GM23338 (cell line): ENCODE results near the gene CNPY1. TPM values are rescaled to one million over a fixed set of nuclear protein-coding genes. Genes with fewer than 3 reads are reported as not detected.

ENCODE experiments used
- ATAC-seq: fragments of 200-7000 bp; cut with Tn5 transposase; 3 replicates; pipeline ENCODE4 v1.9.1; 2020
- DNase-seq: peaks from one replicate; pipeline ENCODE4 v3.0.0-alpha.2; 2015; ENCODE audit warnings: low spot score
- H2AFZ ChIP-seq: fragments of 200-600 bp; sonication (generic); 2 replicates; pipeline ENCODE4 v1.8.0; 2016; ENCODE audit warnings: antibody characterized with exemption, mild to moderate bottlenecking, moderate library complexity
- H3F3A ChIP-seq: fragments of 200-600 bp; sonication (generic); replicated peaks from 2 replicates; pipeline ENCODE4 v1.8.0; 2017; ENCODE audit warnings: antibody characterized with exemption, mixed run types, low read depth
- H3K27ac ChIP-seq: fragments of 200-600 bp; sonication (generic); 2 replicates; pipeline ENCODE4 v1.6.1; 2016; ENCODE audit warnings: low read depth
- H3K27me3 ChIP-seq: fragments of 200-600 bp; sonication (generic); 2 replicates; pipeline ENCODE4 v1.8.0; 2016; ENCODE audit warnings: mild to moderate bottlenecking, mixed run types, moderate library complexity; ENCODE audit not compliant: insufficient read depth
- H3K36me3 ChIP-seq: fragments of 200-600 bp; sonication (generic); 2 replicates; pipeline ENCODE4 v1.8.0; 2016; ENCODE audit warnings: mild to moderate bottlenecking; ENCODE audit not compliant: insufficient read depth
- H3K4me1 ChIP-seq: fragments of 200-600 bp; sonication (generic); 2 replicates; pipeline ENCODE4 v1.8.0; 2016; ENCODE audit warnings: mild to moderate bottlenecking, moderate library complexity; ENCODE audit not compliant: insufficient read depth
- H3K4me2 ChIP-seq: fragments of 200-600 bp; sonication (generic); 2 replicates; pipeline ENCODE4 v1.7.1; 2017; ENCODE audit warnings: mixed run types
- H3K4me3 ChIP-seq: fragments of 200-600 bp; sonication (generic); 2 replicates; pipeline ENCODE4 v1.6.1; 2016; ENCODE audit warnings: mixed run types
- H3K79me2 ChIP-seq: fragments of 200-600 bp; sonication (generic); replicated peaks from 2 replicates; pipeline ENCODE4 v1.8.0; 2017; ENCODE audit warnings: mild to moderate bottlenecking; ENCODE audit not compliant: insufficient read depth
- H3K9me2 ChIP-seq: fragments of 200-600 bp; sonication (generic); 2 replicates; pipeline ENCODE4 v1.8.0; 2017; ENCODE audit not compliant: insufficient read depth
- H4K20me1 ChIP-seq: fragments of 200-600 bp; sonication (generic); replicated peaks from 2 replicates; pipeline ENCODE4 v1.8.0; 2017; ENCODE audit warnings: mild to moderate bottlenecking; ENCODE audit not compliant: insufficient read depth
- H3K27ac Mint-ChIP-seq: 2 replicates; pipeline ENCODE4 v1.8.0; 2020; ENCODE audit warnings: inconsistent platforms, mild to moderate bottlenecking, moderate library complexity, mixed read lengths
- H3K27me3 Mint-ChIP-seq: 3 replicates; pipeline ENCODE4 v1.8.0; 2022; ENCODE audit warnings: low read depth, mild to moderate bottlenecking, moderate library complexity, mixed read lengths, inconsistent platforms; ENCODE audit not compliant: insufficient read depth, poor library complexity
- H3K36me3 Mint-ChIP-seq: 3 replicates; pipeline ENCODE4 v1.8.0; 2021; ENCODE audit warnings: low read depth, mild to moderate bottlenecking, inconsistent platforms, moderate library complexity, mixed read lengths
- H3K4me1 Mint-ChIP-seq: 3 replicates; pipeline ENCODE4 v1.8.0; 2020; ENCODE audit warnings: mild to moderate bottlenecking, inconsistent platforms, mixed read lengths
- H3K4me3 Mint-ChIP-seq: 3 replicates; pipeline ENCODE4 v1.8.0; 2021; ENCODE audit warnings: moderate library complexity, mild to moderate bottlenecking, inconsistent platforms, mixed read lengths
- H3K9me3 Mint-ChIP-seq: 3 replicates; pipeline ENCODE4 v1.8.0; 2020; ENCODE audit warnings: moderate library complexity, mild to moderate bottlenecking, inconsistent platforms, mixed read lengths
- EZH2 ChIP-seq: fragments of 200-600 bp; sonication (generic); IDR thresholded peaks from one replicate; pipeline ENCODE4 v1.8.0; 2017; ENCODE audit warnings: antibody characterized with exemption, mild to moderate bottlenecking, low read depth; ENCODE audit not compliant: unreplicated experiment
- EZH2phosphoT487 ChIP-seq: fragments of 200-600 bp; sonication (generic); IDR thresholded peaks from one replicate; pipeline ENCODE4 v1.8.1; 2018; ENCODE audit warnings: antibody characterized with exemption; ENCODE audit not compliant: unreplicated experiment
- NANOG ChIP-seq: IDR thresholded peaks from 2 replicates; pipeline ENCODE4 v1.6.1; 2016; ENCODE audit warnings: antibody characterized with exemption, borderline replicate concordance
- STAT1 ChIP-seq: IDR thresholded peaks from one replicate; pipeline ENCODE4 v1.6.1; 2016; ENCODE audit warnings: antibody characterized with exemption; ENCODE audit not compliant: unreplicated experiment
- ZNF114 ChIP-seq: fragments of 250-450 bp; sonication (Bioruptor Pico); IDR thresholded peaks from 2 replicates; pipeline ENCODE4 v1.5.0; 2020; ENCODE audit warnings: mild to moderate bottlenecking, moderate library complexity
- polyA plus RNA-seq: library from polyadenylated mRNA; unstranded; fragments of >200 nt; fragmentation: Nextera tagmentation; extraction: Ambion mirVana; gene quantifications from 2 replicates; pipeline ENCODE4 v1.2.1, GENCODE V29; 2016
- total RNA-seq: library from RNA; depleted of rRNA; stranded (reverse); fragments of >200 nt; shearing (Covaris generic); gene quantifications from 2 replicates; pipeline ENCODE4 v1.2.3, GENCODE V29; 2014

CNPY1 gene
- total and polyA plus RNA-seq, 2 experiments from 2014 or later = not detected

- peak overlapping the region; percentile 60 for H3K4me2 ChIP-seq
- H3K4me3 ChIP-seq = peak overlapping the region; percentile 39; the same call in 1 of the 2 replicates
Observed at GRCh38 chr7:155459700-155460461, 86.5 kb downstream of the CNPY1 start.

DNA sequence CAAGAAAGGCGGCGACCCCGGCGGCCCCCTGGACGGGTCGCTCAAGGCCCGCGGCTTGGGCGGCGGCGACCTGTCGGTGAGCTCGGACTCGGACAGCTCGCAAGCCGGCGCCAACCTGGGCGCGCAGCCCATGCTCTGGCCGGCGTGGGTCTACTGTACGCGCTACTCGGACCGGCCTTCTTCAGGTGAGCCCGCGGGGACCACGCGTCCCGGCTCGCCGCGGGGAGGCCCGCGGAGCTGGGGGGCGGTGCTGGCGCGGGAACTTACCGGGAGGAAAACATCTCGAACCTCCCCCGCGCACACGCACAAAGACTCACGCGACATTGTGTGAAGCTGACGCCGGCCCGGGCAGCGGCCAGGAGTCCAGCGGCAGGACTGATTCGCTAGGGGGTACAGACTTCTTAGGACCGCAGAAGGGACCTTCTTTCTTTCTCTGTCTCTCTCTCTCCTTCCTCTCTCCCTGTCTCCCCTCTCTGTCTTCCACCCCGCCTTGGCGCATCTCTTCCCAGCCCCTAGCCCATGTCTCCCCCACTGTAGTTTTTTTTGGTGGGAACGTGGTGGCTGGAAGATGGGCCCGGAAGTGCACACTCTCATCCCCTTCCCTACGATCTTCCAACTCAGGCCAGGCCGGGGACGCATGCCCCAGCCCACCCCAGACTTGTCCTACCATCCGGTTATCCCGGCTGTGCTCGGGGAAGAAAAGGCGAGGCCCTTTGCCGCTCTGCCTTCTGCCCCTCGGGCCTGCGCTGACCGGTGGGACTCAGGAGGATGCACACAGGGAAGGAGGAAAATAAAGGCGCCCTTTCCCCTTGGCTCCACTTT is 87.3 kb downstream of the CNPY1 start:
- Histone ChIP-seq H4K20me1 (peaks cover 33% of the 10 kb centered on the region), H3K27me3 (peaks cover 97% of the 10 kb centered on the region), H3F3A (peaks cover 24% of the 10 kb centered on the region; the same call in 1 of the 2 replicates), H3K4me2 (peak overlapping the region; percentile 60), H3K27ac (no peak overlapping the region), H3K4me3 (peak overlapping the region; percentile 39; the same call in 1 of the 2 replicates), H3K4me1 (peaks cover 36% of the 10 kb centered on the region), H3K79me2 (no peaks in the 10 kb centered on the region), H2AFZ (no peak overlapping the region; the same call in 1 of the 2 replicates), H3K36me3 (no peaks in the 10 kb centered on the region), H3K9me2 (no peaks in the 10 kb centered on the region)
- ATAC-seq = peak; percentile 2
- Mint-ChIP-seq H3K36me3 (no peaks in the 10 kb centered on the region), H3K9me3 (peaks cover 4% of the 10 kb centered on the region), H3K27ac (no peak overlapping the region), H3K27me3 (peaks cover 95% of the 10 kb centered on the region), H3K4me1 (peaks cover 21% of the 10 kb centered on the region), H3K4me3 (peak overlapping the region; percentile 46; the same call in 2 of the 3 replicates)
- peak; percentile 66 for DNase-seq
- TF ChIP-seq NANOG = no peak
- peak; percentile 98 for TF ChIP-seq EZH2
- TF ChIP-seq EZH2phosphoT487 = peak; percentile 64

More at GRCh38 chr7:155459700-155460461, 86.5 kb downstream of the CNPY1 start:
- Histone ChIP-seq H2AFZ (no peak overlapping the region), H3K27ac (no peak overlapping the region), H3F3A (peaks cover 27% of the 10 kb centered on the region), H3K79me2 (no peaks in the 10 kb centered on the region), H3K4me1 (peaks cover 40% of the 10 kb centered on the region), H3K36me3 (no peaks in the 10 kb centered on the region), H4K20me1 (peaks cover 41% of the 10 kb centered on the region), H3K9me2 (no peaks in the 10 kb centered on the region), H3K27me3 (peaks cover 97% of the 10 kb centered on the region)
- Mint-ChIP-seq H3K4me1 (peaks cover 20% of the 10 kb centered on the region), H3K4me3 (peak overlapping the region; percentile 21; the same call in 1 of the 3 replicates), H3K9me3 (peaks cover 4% of the 10 kb centered on the region), H3K36me3 (no peaks in the 10 kb centered on the region), H3K27me3 (peaks cover 95% of the 10 kb centered on the region), H3K27ac (no peak overlapping the region)
- DNase-seq (peak; percentile 57), ATAC-seq (peak; percentile 4)
- TF ChIP-seq EZH2 = peak; percentile 95
- no peak for TF ChIP-seq EZH2phosphoT487

- Mint-ChIP-seq H3K9me3 (peaks cover 4% of the 10 kb centered on the region), H3K4me3 (peak within 1 kb of the TSS; percentile 46), H3K4me1 (peaks cover 21% of the 10 kb centered on the region), H3K27me3 (peaks cover 95% of the 10 kb centered on the region), H3K36me3 (no peaks in the 10 kb centered on the region), H3K27ac (no peak within 1 kb of the TSS)
- Histone ChIP-seq H3K27me3 (peaks cover 97% of the 10 kb centered on the region), H3K4me3 (peak within 1 kb of the TSS; percentile 46), H3K79me2 (no peaks in the 10 kb centered on the region), H2AFZ (no peak within 1 kb of the TSS; the same call in 1 of the 2 replicates), H4K20me1 (peaks cover 30% of the 10 kb centered on the region), H3K36me3 (no peaks in the 10 kb centered on the region), H3K9me2 (no peaks in the 10 kb centered on the region), H3K27ac (no peak within 1 kb of the TSS), H3K4me1 (peaks cover 39% of the 10 kb centered on the region), H3F3A (peaks cover 24% of the 10 kb centered on the region; the same call in 1 of the 2 replicates), H3K4me2 (peak within 1 kb of the TSS; percentile 74)
- ATAC-seq (peak; percentile 2), DNase-seq (peak; percentile 32)
- no peak for TF ChIP-seq ZNF114 (CRISPR knock-in tag)
- TF ChIP-seq STAT1 = no peak
- TF ChIP-seq EZH2 = peak; percentile 98
- TF ChIP-seq EZH2phosphoT487 = peak; percentile 100
Observed at GRCh38 chr7:155458111-155458877, 88.1 kb downstream of the CNPY1 start, which contains the start of gene EN2. EN2 (plus strand) TSS chr7:155458129; CDS start chr7:155458378, 249 bp downstream.
